Activated CD4-positive, alpha-beta memory T cell treated with anti-CD3 and anti-CD28 coated beads, Interleukin-2, amount 10 ng/mL, durations not matched to agents 7 days and 5 days (primary cell): ENCODE results near the gene GPC3. TPM values are rescaled to one million over a fixed set of nuclear protein-coding genes. Genes with fewer than 3 reads are reported as not detected.

Experiments used
- CTCF ChIA-PET: fragments of 350-600 bp; sonication (Branson Sonifier 250); formaldehyde crosslinking; loops from one replicate; lab custom pipeline; 2021; ENCODE audit warnings: antibody characterized with exemption, inconsistent platforms; lab: Charles Lee
- POLR2A ChIA-PET: fragments of 350-600 bp; sonication (Branson Sonifier 250); formaldehyde crosslinking; loops from one replicate; lab custom pipeline; 2021; ENCODE audit warnings: antibody characterized with exemption; lab: Charles Lee
- DNase-seq: peaks from one replicate; pipeline ENCODE4 v3.0.0-alpha.2; 2020
- H3K27ac Mint-ChIP-seq: one replicate; pipeline ENCODE4 v1.8.0; 2021; ENCODE audit warnings: mild to moderate bottlenecking, mixed read lengths
- H3K27me3 Mint-ChIP-seq: one replicate; pipeline ENCODE4 v1.8.0; 2021; ENCODE audit warnings: mixed read lengths
- H3K36me3 Mint-ChIP-seq: one replicate; pipeline ENCODE4 v1.8.0; 2021; ENCODE audit warnings: low read depth, mixed read lengths
- H3K4me1 Mint-ChIP-seq: one replicate; pipeline ENCODE4 v1.8.0; 2021; ENCODE audit warnings: mixed read lengths
- H3K4me3 Mint-ChIP-seq: one replicate; pipeline ENCODE4 v1.8.0; 2021; ENCODE audit warnings: mild to moderate bottlenecking, mixed read lengths
- H3K9me3 Mint-ChIP-seq: one replicate; pipeline ENCODE4 v1.8.0; 2021; ENCODE audit warnings: mixed read lengths
- total RNA-seq, 2 experiments: library from RNA; stranded (reverse); gene quantifications; one replicate each; pipeline ENCODE4 v1.2.3, GENCODE V29; 2021

GPC3 gene
- total RNA-seq, 2 experiments from 2014 or later: 0.08 to 0.13 TPM

- Mint-ChIP-seq H3K4me3 (no peak overlapping the region), H3K36me3 (no peaks in the 10 kb centered on the region), H3K4me1 (no peaks in the 10 kb centered on the region), H3K9me3 (no peaks in the 10 kb centered on the region), H3K27me3 (peaks cover 1% of the 10 kb centered on the region), H3K27ac (no peak overlapping the region)
- ChIA-PET CTCF (no interaction called here), POLR2A (no interaction called here)
- no peak for DNase-seq
These were observed 382.5 kb downstream of the GPC3 start for GRCh38 chrX:133602881-133603280.

GRCh38 chrX:133601116-133601515 lies 384.3 kb downstream of the GPC3 start:
- CTCF ChIA-PET: no interaction called here
- H3K36me3 Mint-ChIP-seq: no peaks in the 10 kb centered on the region
- POLR2A ChIA-PET: no interaction called here
- H3K27ac Mint-ChIP-seq: no peak overlapping the region
- peaks cover 1% of the 10 kb centered on the region for H3K27me3 Mint-ChIP-seq
- no peaks in the 10 kb centered on the region for H3K4me1 Mint-ChIP-seq
- DNase-seq: no peak
- H3K9me3 Mint-ChIP-seq: no peaks in the 10 kb centered on the region
- no peak overlapping the region for H3K4me3 Mint-ChIP-seq

GRCh38 chrX:133600536-133600935 lies 384.9 kb downstream of the GPC3 start:
- no peak for DNase-seq
- no peaks in the 10 kb centered on the region for H3K4me1 Mint-ChIP-seq
- H3K4me3 Mint-ChIP-seq: no peak overlapping the region
- no peaks in the 10 kb centered on the region for H3K9me3 Mint-ChIP-seq
- H3K27ac Mint-ChIP-seq: no peak overlapping the region
- ChIA-PET CTCF (no interaction called here), POLR2A (no interaction called here)
- peaks cover 1% of the 10 kb centered on the region for H3K27me3 Mint-ChIP-seq
- H3K36me3 Mint-ChIP-seq: no peaks in the 10 kb centered on the region

- Mint-ChIP-seq H3K36me3 (no peaks in the 10 kb centered on the region), H3K27ac (no peak overlapping the region), H3K27me3 (peaks cover 1% of the 10 kb centered on the region), H3K4me3 (no peak overlapping the region), H3K4me1 (no peaks in the 10 kb centered on the region), H3K9me3 (no peaks in the 10 kb centered on the region)
- ChIA-PET POLR2A (no interaction called here), CTCF (no interaction called here)
- no peak for DNase-seq
These were observed 386.6 kb downstream of the GPC3 start for GRCh38 chrX:133598601-133599335.

- DNase-seq: no peak
- POLR2A ChIA-PET: no interaction called here
- H3K4me3 Mint-ChIP-seq: no peak overlapping the region
- CTCF ChIA-PET: no interaction called here
- no peaks in the 10 kb centered on the region for H3K9me3 Mint-ChIP-seq
- H3K4me1 Mint-ChIP-seq: no peaks in the 10 kb centered on the region
- no peak overlapping the region for H3K27ac Mint-ChIP-seq
- H3K27me3 Mint-ChIP-seq: no peaks in the 10 kb centered on the region
- H3K36me3 Mint-ChIP-seq: no peaks in the 10 kb centered on the region
These were observed 391.2 kb downstream of the GPC3 start for GRCh38 chrX:133594156-133594555.

GRCh38 chrX:133593531-133593930 lies 391.9 kb downstream of the GPC3 start:
- CTCF ChIA-PET: no interaction called here
- no peak for DNase-seq
- Mint-ChIP-seq H3K9me3 (no peaks in the 10 kb centered on the region), H3K27me3 (no peaks in the 10 kb centered on the region), H3K4me3 (no peak overlapping the region), H3K27ac (no peak overlapping the region), H3K4me1 (no peaks in the 10 kb centered on the region), H3K36me3 (no peaks in the 10 kb centered on the region)
- POLR2A ChIA-PET: no interaction called here

- Mint-ChIP-seq H3K4me3 (no peak overlapping the region), H3K9me3 (no peaks in the 10 kb centered on the region), H3K36me3 (no peaks in the 10 kb centered on the region), H3K4me1 (no peaks in the 10 kb centered on the region), H3K27ac (no peak overlapping the region), H3K27me3 (no peaks in the 10 kb centered on the region)
- CTCF ChIA-PET: no interaction called here
- DNase-seq: no peak
- POLR2A ChIA-PET: no interaction called here
These were observed 394.5 kb downstream of the GPC3 start for GRCh38 chrX:133590703-133591505.

- CTCF ChIA-PET: no interaction called here
- Mint-ChIP-seq H3K4me3 (no peak overlapping the region), H3K27me3 (no peaks in the 10 kb centered on the region), H3K4me1 (no peaks in the 10 kb centered on the region), H3K9me3 (no peaks in the 10 kb centered on the region), H3K36me3 (no peaks in the 10 kb centered on the region), H3K27ac (no peak overlapping the region)
- POLR2A ChIA-PET: no interaction called here
- DNase-seq: no peak
These were observed 396.6 kb downstream of the GPC3 start for GRCh38 chrX:133588827-133589226.

GRCh38 chrX:133587818-133588217 lies 397.6 kb downstream of the GPC3 start:
- H3K4me3 Mint-ChIP-seq: no peak overlapping the region
- no peaks in the 10 kb centered on the region for H3K4me1 Mint-ChIP-seq
- POLR2A ChIA-PET: no interaction called here
- H3K9me3 Mint-ChIP-seq: no peaks in the 10 kb centered on the region
- H3K27me3 Mint-ChIP-seq: no peaks in the 10 kb centered on the region
- DNase-seq: no peak
- CTCF ChIA-PET: no interaction called here
- H3K27ac Mint-ChIP-seq: no peak overlapping the region
- no peaks in the 10 kb centered on the region for H3K36me3 Mint-ChIP-seq

- DNase-seq: no peak
- ChIA-PET CTCF (no interaction called here), POLR2A (no interaction called here)
- no peak overlapping the region for H3K27ac Mint-ChIP-seq
- H3K36me3 Mint-ChIP-seq: no peaks in the 10 kb centered on the region
- H3K27me3 Mint-ChIP-seq: no peaks in the 10 kb centered on the region
- H3K9me3 Mint-ChIP-seq: no peaks in the 10 kb centered on the region
- H3K4me3 Mint-ChIP-seq: no peak overlapping the region
- H3K4me1 Mint-ChIP-seq: no peaks in the 10 kb centered on the region
These were observed 398.3 kb downstream of the GPC3 start for GRCh38 chrX:133587071-133587470.

- Mint-ChIP-seq H3K4me1 (no peaks in the 10 kb centered on the region), H3K27me3 (no peaks in the 10 kb centered on the region), H3K4me3 (no peak overlapping the region), H3K9me3 (no peaks in the 10 kb centered on the region), H3K36me3 (no peaks in the 10 kb centered on the region), H3K27ac (no peak overlapping the region)
- ChIA-PET POLR2A (no interaction called here), CTCF (no interaction called here)
- no peak for DNase-seq
These were observed 399.0 kb downstream of the GPC3 start for GRCh38 chrX:133586443-133586842.

- CTCF ChIA-PET: no interaction called here
- POLR2A ChIA-PET: no interaction called here
- Mint-ChIP-seq H3K4me3 (no peak overlapping the region), H3K27me3 (no peaks in the 10 kb centered on the region), H3K4me1 (no peaks in the 10 kb centered on the region), H3K27ac (no peak overlapping the region), H3K36me3 (no peaks in the 10 kb centered on the region), H3K9me3 (no peaks in the 10 kb centered on the region)
- DNase-seq: no peak
These were observed 401.6 kb downstream of the GPC3 start for GRCh38 chrX:133583825-133584224.

GRCh38 chrX:133580625-133581024 lies 404.8 kb downstream of the GPC3 start:
- Mint-ChIP-seq H3K36me3 (no peaks in the 10 kb centered on the region), H3K27me3 (no peaks in the 10 kb centered on the region), H3K4me3 (no peak overlapping the region), H3K27ac (no peak overlapping the region), H3K9me3 (no peaks in the 10 kb centered on the region), H3K4me1 (no peaks in the 10 kb centered on the region)
- ChIA-PET CTCF (no interaction called here), POLR2A (no interaction called here)
- DNase-seq: no peak

GRCh38 chrX:133579631-133580030 lies 405.8 kb downstream of the GPC3 start:
- ChIA-PET POLR2A (no interaction called here), CTCF (no interaction called here)
- Mint-ChIP-seq H3K36me3 (no peaks in the 10 kb centered on the region), H3K4me1 (no peaks in the 10 kb centered on the region), H3K4me3 (no peak overlapping the region), H3K27me3 (no peaks in the 10 kb centered on the region), H3K9me3 (no peaks in the 10 kb centered on the region), H3K27ac (no peak overlapping the region)
- DNase-seq: no peak
